ENCODE data around the gene ZNF609. TPM values are rescaled to one million over a fixed set of nuclear protein-coding genes. Genes with fewer than 3 reads are reported as not detected.

ZNF609 gene
- total and polyA plus RNA-seq, 7 donors = 4.8 to 35.2 (median 29.6) TPM

- WGBS, 2 donors = 0 to 1% methylated on average over 62 of the region's 62 CpGs
- TF ChIP-seq CTCF (IDR thresholded peaks at IDR 0.05) (no peak), POLR2A (IDR thresholded peaks at IDR 0.05) (peak in 1 of 2 donors; percentile 36), EP300 (IDR thresholded peaks at IDR 0.05) (peak in 2 of 4 donors; percentile 27 to 42), POLR2AphosphoS5 (IDR thresholded peaks at IDR 0.05) (peak; percentile 54 to 93 (median 83))
- H3K4me1 ChIP-seq = peaks cover 0 to 58% (median 52%) of the 10 kb centered on the region in 4 donors
- intact Hi-C loops (cut with DNase I) = no loop called here
- no peaks in the 10 kb centered on the region for H3K27me3 ChIP-seq
- H3K4me3 ChIP-seq = peak overlapping the region; percentile 65 to 94 (median 92)
- no peaks in the 10 kb centered on the region for H3K36me3 ChIP-seq
- peak; percentile 98 for DNase-seq
- no peaks in the 10 kb centered on the region for H3K9me3 ChIP-seq
- peak overlapping the region; percentile 87 to 95 (median 92) for H3K27ac ChIP-seq
These were observed 242.6 kb downstream of the ZNF609 start for GRCh38 chr15:64702816-64703631.

GRCh38 chr15:64703632-64703959 lies 243.2 kb downstream of the ZNF609 start:
- Histone ChIP-seq H3K27me3 (no peaks in the 10 kb centered on the region), H3K9me3 (no peaks in the 10 kb centered on the region), H3K4me3 (peak overlapping the region; percentile 65 to 94 (median 92)), H3K4me1 (peaks cover 0 to 52% (median 46%) of the 10 kb centered on the region in 4 donors), H3K27ac (peak overlapping the region; percentile 87 to 95 (median 92)), H3K36me3 (peaks cover 0 to 3% (median 0%) of the 10 kb centered on the region in 4 donors)
- intact Hi-C loops (cut with DNase I) = no loop called here
- no peak for DNase-seq
- TF ChIP-seq POLR2AphosphoS5 (IDR thresholded peaks at IDR 0.05) = no peak
- no peak for TF ChIP-seq CTCF (IDR thresholded peaks at IDR 0.05)
- WGBS, 2 donors = 69 to 74% methylated on average over 7 of the region's 7 CpGs

- Histone ChIP-seq H3K9me3 (no peaks in the 10 kb centered on the region), H3K4me3 (no peak overlapping the region), H3K27ac (no peak overlapping the region), H3K27me3 (no peaks in the 10 kb centered on the region), H3K4me1 (peaks cover 0 to 38% (median 32%) of the 10 kb centered on the region in 4 donors), H3K36me3 (peaks cover 0 to 10% (median 0%) of the 10 kb centered on the region in 4 donors)
- DNase-seq = no peak
- intact Hi-C loops (cut with DNase I) = no loop called here
- TF ChIP-seq POLR2A (IDR thresholded peaks at IDR 0.05) = no peak
- TF ChIP-seq CTCF (IDR thresholded peaks at IDR 0.05) = no peak
- TF ChIP-seq EP300 (IDR thresholded peaks at IDR 0.05) = no peak
- TF ChIP-seq POLR2AphosphoS5 (IDR thresholded peaks at IDR 0.05) = no peak
- WGBS, 2 donors = 77 to 87% methylated on average over 3 of the region's 3 CpGs
These were observed 244.6 kb downstream of the ZNF609 start for GRCh38 chr15:64705006-64705405.

- intact Hi-C loops (cut with DNase I) = no loop called here
- Histone ChIP-seq H3K27me3 (no peaks in the 10 kb centered on the region), H3K27ac (no peak overlapping the region), H3K36me3 (peaks cover 0 to 20% (median 0%) of the 10 kb centered on the region in 4 donors), H3K4me3 (no peak overlapping the region), H3K9me3 (no peaks in the 10 kb centered on the region), H3K4me1 (peaks cover 0 to 26% (median 20%) of the 10 kb centered on the region in 4 donors)
- TF ChIP-seq EP300 (IDR thresholded peaks at IDR 0.05) = no peak
- TF ChIP-seq POLR2AphosphoS5 (IDR thresholded peaks at IDR 0.05) = no peak
- no peak for TF ChIP-seq POLR2A (IDR thresholded peaks at IDR 0.05)
- TF ChIP-seq CTCF (IDR thresholded peaks at IDR 0.05) = no peak
- DNase-seq = no peak
- 79 to 89% methylated on average over 10 of the region's 10 CpGs for WGBS, 2 donors
These were observed 245.9 kb downstream of the ZNF609 start for GRCh38 chr15:64706011-64706911.

Measured in sigmoid colon (tissue), 7 donors.